HG03060 (cell line): ENCODE data around the gene SHD.
"Not testable (repeated sequence)": the region's sequence is repeated elsewhere in the genome, so short reads cannot be mapped to it uniquely, and the experiment has no call there.

Source experiments
- ATAC-seq: cut with Tn5 transposase; IDR thresholded peaks from one replicate; pipeline ENCODE4 v1.9.1; 2021; ENCODE audit warnings: low read depth, moderate number of reproducible peaks; ENCODE audit not compliant: unreplicated experiment

Gene SHD, protein sequence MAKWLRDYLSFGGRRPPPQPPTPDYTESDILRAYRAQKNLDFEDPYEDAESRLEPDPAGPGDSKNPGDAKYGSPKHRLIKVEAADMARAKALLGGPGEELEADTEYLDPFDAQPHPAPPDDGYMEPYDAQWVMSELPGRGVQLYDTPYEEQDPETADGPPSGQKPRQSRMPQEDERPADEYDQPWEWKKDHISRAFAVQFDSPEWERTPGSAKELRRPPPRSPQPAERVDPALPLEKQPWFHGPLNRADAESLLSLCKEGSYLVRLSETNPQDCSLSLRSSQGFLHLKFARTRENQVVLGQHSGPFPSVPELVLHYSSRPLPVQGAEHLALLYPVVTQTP

DNA sequence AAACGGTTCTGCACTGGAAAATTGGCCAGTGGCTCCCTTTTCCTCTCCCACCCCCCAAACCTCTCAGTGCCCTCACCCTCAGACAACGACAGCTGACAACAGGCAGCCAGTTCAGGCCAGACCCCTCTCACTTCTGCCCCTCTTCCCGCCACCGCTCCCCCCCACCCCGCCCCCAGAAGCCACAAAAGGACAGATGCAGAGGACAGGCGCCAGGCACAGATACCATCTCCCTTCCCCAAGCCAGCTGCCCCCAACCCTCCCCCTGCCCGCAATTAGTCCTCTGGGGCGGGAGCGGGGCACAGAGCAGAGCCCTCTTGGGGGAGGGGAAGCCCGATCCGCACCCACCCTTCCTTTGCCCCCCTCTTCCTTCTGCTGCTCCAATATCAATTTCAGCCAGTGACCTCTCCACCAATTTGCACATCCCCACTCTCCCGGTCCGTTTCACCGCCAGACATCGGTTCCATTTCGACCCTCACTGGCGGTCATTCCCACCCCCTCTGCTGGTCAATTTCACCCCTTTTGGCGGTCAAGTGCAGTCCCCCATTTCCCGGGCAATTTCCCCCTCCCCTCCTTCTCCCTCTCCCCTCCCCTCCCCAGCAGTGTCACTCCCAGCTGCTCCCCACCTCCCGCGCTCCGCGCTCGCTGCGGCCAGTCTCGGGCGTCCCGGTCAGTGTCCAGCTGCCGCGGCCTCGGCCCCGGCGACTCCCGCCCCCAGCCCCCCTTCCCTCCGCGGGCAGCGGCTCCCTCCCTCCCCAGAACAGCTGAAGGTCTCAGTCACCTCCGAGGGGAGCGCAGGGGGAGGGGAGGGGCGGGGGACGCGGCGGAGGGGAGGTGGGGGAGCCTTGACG lies at the start of gene SHD:
Gene SHD, plus strand, starts transcription at position 848 of the 848 bp plus-strand sequence. CDS start 798 bp downstream, outside the sequence.
- no peak for ATAC-seq

DNA sequence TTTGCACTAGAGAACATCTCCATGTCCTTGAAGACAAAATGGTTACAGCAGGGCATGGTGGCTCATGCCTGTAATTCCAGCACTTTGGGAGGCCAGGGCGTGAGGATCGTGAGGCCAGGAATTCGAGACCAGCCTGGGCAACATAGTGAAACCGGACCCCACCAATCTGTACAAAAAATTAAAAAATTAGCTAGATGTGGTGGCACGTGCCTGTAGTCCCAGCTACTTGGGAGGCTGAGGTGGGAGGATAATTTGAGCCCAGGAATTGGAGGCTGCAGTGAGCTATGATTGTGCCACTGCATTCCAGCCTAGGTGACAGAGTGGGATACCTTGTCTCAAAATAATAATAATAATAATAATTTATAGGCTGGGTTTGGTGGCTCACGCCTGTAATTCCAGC lies 48.8 kb upstream of the SHD start:
- ATAC-seq = not testable (repeated sequence)

DNA sequence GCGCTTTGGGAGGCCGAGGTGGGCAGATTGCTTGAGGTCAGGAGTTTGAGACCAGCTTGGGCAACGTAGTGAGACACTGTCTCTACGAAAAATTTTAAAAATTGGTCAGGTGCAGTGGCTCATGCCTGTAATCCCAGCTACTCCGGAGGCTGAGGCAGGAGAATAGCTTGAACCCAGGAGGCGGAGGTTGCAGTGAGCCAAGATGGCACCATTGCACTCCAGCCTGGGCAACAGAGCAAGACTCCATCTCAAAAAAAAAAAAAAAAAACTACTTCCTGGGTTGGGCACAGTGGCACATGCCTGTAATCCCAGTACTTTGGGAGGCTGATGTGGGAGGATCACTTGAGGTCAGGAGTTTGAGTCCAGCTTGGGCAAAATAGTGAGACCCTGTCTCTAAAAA lies 47.5 kb upstream of the SHD start:
- ATAC-seq = not testable (repeated sequence)

DNA sequence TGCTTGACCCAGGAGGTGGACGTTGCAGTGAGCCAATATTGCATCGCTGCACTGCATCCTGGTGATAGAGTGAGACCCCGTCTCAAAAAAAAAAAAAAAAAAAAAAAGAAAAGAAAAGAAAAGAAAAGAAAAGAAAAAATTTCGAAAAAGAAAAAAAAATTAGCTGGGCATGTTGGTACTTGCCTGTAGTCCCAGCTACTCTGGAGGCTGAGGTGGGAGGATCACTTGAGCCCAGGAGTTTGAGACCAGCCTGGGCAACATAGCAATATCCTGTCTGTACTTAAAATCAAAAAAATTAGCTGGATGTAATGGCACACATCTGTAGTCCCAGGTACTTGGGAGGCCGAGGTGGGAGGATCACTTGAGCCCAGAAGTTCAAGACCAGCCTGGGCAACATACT lies 46.9 kb upstream of the SHD start:
- not testable (repeated sequence) for ATAC-seq

DNA sequence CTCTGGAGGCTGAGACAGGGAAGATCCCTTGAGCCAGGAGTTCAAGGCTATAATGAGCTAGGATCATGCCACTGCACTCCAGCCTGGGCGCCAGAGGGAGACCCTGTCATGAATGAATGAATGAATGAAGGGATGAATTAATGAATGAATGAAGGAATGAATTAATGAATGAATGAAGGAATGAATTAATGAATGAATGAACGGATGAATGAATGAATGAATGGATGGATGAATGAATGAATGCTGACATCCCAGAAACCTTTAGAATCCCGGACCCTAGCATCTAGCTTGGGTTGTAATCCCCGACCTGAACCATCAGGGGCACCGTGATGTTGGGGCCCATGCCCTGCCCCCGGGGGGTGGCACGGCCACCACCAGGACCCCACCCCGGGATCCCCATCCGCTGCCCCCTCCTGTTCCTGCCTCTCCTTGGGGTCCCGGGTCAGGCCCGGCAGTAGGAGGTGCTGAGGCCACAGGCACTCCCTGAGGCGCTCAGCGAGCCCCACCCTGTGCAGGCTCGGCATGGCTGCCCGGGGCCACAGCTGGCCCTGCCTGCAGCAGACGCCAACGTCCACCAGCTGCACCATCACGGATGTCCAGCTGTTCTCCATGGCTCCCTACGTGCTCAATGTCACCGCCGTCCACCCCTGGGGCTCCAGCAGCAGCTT lies 46.3 kb upstream of the SHD start:
- ATAC-seq = no peak

DNA sequence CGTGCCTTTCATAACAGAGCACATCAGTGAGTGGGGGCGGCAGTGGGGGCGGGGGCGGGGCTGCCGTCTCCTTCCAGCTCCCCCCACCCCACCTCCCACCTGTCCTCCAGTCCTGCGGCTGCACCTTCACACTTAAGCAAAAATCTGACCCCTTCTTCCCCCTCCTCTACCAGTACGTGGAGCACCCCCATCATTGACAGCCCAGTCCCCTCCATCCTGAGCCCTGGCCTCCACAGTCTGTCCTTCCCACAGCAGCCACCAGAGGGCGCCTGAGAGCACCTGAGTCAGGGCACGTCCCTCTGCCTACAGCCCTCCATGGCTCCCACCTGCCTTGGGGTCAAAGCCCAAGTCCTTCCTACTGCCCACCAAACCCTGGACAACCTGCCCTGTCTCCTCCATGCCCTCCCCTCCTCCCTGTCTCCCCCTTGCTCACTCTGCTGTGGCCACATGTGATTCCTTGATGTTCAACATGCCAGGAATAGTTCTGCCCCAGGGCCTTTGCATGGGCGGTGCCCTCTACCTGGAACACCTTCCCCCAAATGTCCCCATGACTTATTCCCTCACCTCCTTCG lies 45.7 kb upstream of the SHD start:
- no peak for ATAC-seq

DNA sequence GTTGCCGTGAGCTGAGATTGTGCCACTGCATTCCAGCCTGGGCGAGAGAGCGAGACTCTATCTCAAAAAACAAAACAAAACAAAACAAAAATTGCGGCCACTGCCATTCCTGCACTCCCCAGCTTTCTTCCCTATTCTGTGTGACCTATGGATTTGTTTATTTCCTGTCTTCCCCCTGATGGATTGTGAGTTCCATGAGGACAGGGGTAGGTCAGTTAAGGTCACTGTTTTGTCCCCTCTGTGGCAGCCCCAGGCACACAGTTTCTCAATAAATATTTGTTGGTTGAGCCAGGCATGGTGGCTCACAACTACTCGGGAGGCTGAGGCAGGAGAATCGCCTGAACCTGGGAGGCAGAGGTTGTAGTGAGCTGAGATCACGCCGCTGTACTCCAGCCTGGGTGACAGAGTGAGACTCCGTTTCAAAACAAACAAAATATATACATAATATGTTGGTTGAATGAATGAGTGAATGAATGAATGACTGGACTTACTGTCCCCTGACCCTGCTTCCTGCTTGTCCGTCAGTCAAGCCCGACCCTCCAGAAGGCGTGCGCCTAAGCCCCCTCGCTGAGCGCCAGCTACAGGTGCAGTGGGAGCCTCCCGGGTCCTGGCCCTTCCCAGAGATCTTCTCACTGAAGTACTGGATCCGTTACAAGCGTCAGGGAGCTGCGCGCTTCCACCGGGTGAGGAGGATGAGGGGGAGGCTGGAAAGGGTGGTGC lies 44.8 kb upstream of the SHD start:
- ATAC-seq = no peak

DNA sequence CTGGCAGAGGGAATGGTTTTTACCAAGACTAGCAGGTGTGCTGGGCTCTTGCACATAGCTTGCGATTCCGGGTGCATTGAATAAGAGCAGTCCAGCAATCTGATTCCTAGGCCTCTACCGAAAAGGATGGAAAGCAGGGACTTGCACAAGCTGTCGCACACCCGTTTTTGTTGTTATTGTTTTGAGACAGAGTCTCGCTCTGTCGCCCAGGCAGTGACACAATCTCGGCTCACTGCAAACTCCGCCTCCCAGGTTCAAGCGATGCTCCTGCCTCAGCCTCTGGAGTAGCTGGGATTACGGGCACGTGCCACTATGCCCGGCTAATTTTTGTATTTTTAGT lies 44.2 kb upstream of the SHD start:
- ATAC-seq = no peak

DNA sequence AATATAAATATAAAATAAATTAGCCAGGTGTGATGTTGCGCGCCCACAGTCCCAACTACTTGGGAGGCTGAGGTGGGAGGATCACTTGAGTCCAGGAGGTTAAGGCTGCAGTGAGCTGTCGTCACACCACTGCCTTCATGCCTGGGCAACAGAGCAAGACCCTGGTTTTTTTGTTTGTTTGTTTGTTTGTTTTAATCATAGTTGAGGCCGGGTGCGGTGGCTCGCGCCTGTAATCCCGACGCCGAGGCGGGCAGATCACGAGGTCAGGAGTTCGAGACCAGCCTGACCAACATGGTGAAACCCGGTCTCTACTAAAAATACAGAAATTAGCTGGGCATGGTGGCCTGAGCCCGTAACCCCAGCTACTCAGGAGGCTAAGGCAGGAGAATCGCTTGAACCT lies 41.6 kb upstream of the SHD start:
- not testable (repeated sequence) for ATAC-seq

DNA sequence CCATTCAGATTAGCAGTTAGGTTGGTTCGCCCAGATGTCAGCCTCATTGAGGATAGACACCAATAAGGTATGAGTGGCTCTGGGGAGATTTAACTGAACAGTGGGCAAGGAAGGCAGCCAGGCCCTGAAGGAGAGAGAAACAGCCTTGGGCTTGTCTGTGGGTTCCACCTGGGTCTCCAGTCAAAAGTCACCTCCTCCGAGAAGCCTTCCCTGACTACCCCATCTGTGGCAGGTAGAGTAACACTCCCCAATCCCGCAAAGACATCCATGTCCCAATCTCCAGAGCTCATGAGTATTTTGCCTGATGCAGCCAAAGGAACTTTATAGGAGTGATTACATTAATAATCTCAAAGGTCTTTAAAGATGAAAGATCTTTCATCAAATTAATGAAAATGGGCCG lies 40.2 kb upstream of the SHD start:
- no peak for ATAC-seq

DNA sequence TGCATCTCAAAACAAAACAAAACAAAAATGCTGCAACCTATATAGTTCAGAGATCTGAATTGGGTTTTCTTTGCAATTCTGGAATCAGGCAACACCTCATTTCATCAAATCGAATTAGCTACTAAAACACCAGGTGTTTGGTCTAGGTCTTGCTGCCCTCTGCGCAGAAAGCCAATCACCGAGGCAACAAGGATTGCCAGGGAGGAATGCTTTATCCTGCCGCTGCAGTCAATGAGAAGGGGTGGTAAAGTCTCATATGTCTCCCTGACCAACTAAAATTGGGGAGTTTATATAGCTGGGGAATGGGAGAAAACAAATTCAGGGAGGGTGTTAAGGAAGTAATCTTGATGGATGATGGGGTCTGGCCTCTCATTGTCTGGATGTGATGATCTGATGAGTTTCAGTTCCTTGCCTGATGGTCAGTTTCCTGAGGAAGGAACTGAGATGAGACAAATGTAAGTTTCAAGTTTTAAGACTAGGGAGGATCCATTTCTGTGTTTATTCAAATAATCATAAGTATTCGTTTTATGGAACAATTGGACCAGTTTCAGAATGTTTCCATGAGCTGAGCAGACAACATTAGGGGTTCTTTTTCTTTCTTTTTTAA lies 37.1 kb upstream of the SHD start:
- ATAC-seq = no peak

DNA sequence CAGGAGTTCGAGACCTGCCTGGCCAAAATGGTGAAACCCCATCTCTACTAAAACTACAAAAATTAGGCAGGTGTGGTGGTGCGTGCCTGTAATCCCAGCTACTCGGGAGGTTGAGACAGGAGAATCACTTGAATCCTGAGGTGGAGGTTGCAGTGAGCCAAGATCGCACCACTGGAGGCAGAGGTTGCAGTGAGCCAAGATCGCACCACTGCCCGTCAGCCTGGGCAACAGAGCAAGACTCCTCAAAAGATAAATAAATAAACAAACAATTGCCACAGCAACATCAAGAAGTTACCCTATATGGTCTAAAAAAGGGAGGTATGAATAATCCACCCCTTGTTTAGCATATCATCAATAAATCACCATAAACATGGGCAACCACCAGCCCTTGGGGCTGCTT lies 33.1 kb upstream of the SHD start:
- not testable (repeated sequence) for ATAC-seq

DNA sequence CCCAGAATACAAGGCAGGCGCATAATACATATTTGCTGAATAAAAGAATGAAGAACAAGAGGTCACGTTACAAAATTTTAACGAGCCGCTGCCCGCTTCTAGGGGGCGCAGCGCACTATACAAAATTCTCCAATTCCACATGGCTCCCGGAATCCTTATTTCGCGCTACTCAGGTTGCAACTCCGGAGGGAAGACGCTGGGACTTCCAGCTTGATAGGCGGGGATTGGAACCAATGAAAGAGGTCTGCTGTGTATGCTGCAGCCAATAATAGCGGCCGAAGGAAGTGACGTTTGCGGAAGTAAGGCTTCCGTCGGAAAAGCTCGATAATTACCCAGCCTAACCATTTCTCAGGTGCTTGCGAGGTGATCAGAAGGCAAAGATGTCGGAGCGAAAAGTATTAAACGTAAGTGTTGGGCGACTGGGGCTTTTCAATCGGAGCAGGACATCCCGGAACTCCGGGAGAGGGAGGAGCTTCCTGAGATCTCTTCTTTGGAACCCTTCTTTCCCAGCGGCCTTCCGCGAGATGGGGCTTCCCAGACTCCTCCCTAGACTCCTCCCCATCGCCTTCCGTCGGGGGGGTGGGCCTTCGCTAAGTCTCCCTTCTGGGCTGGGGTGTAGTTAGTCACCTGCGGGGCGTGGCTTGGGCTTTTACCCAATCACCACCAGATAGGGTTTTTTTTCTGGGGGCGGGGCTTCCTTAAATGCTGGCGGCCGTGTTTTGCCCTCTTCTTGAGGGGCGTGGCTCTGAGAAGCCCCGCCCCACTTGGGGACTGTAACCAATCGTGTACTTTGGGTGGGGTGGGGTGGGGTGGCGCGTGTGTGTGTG lies 32.1 kb upstream of the SHD start, which contains the start of gene YJU2:
Gene YJU2, plus strand, starts transcription at position 314 of the 827 bp plus-strand sequence. Its CDS starts 67 bp downstream, at position 381.
- ATAC-seq = peak; percentile 77

DNA sequence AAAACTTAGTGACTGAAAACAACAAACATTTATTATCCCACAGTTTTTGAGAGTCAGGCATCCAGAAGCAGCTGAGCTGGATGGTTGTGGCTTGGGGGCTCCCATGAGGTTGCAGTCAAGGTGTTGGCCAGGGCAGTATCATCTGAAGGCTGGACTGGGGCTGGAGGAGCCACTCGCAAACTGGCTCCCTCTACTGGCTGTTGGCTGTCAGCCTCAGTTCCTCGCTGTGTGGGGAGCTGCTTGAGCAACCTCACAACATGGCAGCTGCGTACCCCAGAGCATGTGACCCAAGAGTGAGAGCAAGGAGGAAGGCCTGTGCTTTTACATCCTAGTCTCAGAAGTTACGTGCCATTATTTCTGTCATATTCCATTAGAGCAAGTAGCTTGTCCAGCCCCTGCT lies 22.5 kb upstream of the SHD start:
- ATAC-seq = no peak

DNA sequence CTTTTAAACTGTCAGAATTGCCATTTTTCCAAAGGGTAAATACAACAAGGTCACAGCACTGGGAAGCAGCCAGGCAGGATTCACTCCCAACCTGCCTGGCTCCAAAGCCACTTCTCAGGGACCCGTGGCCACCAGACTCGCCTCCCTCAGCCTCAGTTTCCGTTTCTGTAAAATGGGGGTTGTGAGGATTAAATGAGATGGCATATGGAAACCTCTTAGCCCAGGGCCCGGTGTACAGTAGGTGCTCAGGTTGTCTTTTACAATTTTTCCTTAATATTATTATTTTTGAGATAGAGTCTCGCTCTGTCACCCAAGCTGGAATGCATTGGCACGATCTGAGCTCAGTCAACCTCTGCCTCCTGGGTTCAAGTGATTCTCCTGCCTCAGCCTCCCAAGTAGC lies 22.0 kb upstream of the SHD start:
- no peak for ATAC-seq

DNA sequence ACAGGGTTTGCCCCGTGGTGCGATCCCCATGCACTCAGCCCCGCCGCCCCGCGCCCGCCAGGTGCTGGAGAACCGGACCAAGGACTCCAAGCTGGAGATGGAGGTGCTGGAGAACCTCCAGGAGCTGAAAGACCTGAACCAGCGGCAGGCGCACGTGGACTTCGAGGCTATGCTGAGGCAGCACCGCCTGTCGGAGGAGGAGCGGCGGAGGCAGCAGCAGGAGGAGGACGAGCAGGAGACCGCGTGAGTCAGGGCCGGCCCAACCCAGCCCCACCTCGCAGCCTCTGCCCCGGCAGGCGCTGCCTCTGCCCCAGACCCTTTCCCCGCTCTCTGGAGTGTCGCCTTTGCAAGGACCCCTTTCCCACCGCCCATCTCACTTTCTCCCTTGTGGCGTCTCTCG lies 20.9 kb upstream of the SHD start:
- ATAC-seq = no peak

DNA sequence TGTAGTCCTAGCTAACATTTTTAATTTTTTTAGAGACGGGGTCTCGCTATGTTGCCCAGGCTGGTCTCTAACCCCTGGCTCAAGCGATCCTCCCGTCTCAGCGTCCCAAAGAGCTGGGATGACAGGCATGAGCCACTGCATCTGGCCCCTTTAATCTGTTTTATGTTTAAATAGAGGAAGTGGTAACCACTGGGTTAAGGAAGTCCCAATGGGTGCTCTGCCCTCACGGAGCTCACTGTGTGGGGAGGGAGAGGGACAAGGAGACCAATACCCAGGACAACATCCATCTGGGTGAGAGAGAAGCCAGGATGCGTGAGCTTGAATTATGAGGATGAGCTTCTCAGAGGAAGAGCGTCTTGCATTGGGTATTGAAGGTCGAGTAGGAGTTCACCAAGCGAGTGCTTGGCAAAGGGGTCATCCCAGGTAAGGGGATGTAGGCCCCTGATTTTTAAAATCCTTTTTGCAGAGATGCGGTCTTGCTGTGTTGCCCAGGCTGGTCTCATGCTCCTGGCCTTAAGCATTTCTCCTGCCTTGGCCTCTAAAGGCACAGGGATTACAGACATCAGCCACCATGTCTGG lies 18.4 kb upstream of the SHD start:
- ATAC-seq = no peak

DNA sequence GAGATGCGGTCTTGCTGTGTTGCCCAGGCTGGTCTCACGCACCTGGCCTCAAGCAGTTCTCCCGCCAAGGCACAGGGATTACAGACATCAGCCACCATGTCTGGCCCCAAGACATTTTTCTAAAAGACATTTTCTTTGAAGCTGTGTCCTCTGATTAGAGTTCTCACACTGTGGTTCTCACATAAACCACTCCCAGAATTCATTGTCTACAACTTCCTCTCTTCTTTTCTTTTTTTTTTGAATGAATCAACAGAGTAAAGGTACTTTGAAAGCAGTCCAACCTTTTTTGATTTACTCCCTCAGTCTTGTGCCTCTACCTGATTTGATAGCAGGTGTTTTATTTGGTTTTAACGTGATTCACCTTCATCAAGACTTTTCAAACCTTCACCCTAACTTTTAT lies 14.3 kb upstream of the SHD start:
- no peak for ATAC-seq
